Panc1 (cell line): ENCODE measurements around the gene VEGFA. TPM values are rescaled to one million over a fixed set of nuclear protein-coding genes. Genes with fewer than 3 reads are reported as not detected.

Experiments
- ATAC-seq: fragments of 200-7000 bp; cut with Tn5 transposase; 2 replicates; pipeline ENCODE4 v1.9.1; 2020; ENCODE audit warnings: mild to moderate bottlenecking, moderate library complexity
- BruUV-seq: library from RNA; stranded (reverse); fragments of 400-500 nt; replicated peaks from 2 replicates; lab custom pipeline; 2021; lab: Mats Ljungman, UMichigan
- CTCF ChIA-PET: fragments of 300-600 bp; sonication (Branson Sonifier 250); formaldehyde crosslinking; loops from one replicate; lab custom pipeline; 2022; ENCODE audit warnings: antibody characterized with exemption; lab: Charles Lee
- POLR2A ChIA-PET: fragments of 300-600 bp; sonication (Branson Sonifier 250); formaldehyde crosslinking; loops from one replicate; lab custom pipeline; 2022; ENCODE audit warnings: antibody characterized with exemption; lab: Charles Lee
- DNase-seq: peaks from one replicate; pipeline ENCODE4 v3.0.0-alpha.2; 2010; ENCODE audit warnings: low read depth, low spot score
- H3K27ac ChIP-seq: 2 replicates; pipeline ENCODE4 v1.5.1; 2011; ENCODE audit warnings: mild to moderate bottlenecking, low read length, inconsistent platforms
- H3K27me3 ChIP-seq: fragments of 200-500 bp; sonication (Bioruptor generic); 2 replicates; pipeline ENCODE4 v1.6.0; 2014; ENCODE audit warnings: low read length, inconsistent platforms; ENCODE audit not compliant: control insufficient read depth, insufficient read depth
- H3K36me3 ChIP-seq: fragments of 200-500 bp; sonication (Bioruptor generic); 2 replicates; pipeline ENCODE4 v1.5.1; 2014; ENCODE audit warnings: inconsistent platforms, mild to moderate bottlenecking, low read length, moderate library complexity; ENCODE audit not compliant: control insufficient read depth, insufficient read depth
- H3K4me1 ChIP-seq: 2 replicates; pipeline ENCODE4 v1.5.1; 2011; ENCODE audit warnings: inconsistent platforms, mild to moderate bottlenecking, low read length, moderate library complexity; ENCODE audit not compliant: control insufficient read depth, insufficient read depth
- H3K4me3 ChIP-seq, 2 experiments: 2 replicates each; pipeline ENCODE4 v1.5.1; 2011 to 2012; ENCODE audit warnings: low read depth in 2 of 2, low read length in 2 of 2, mild to moderate bottlenecking in 2 of 2, inconsistent platforms in 1 of 2, moderate library complexity in 1 of 2
- H3K9me3 ChIP-seq: fragments of 200-500 bp; sonication (Bioruptor generic); 2 replicates; pipeline ENCODE4 v1.5.1; 2014; ENCODE audit warnings: low read depth, mild to moderate bottlenecking, inconsistent platforms, low read length, moderate library complexity; ENCODE audit not compliant: control insufficient read depth, insufficient read depth
- CTCF ChIP-seq: fragments of 450-650 bp; IDR thresholded peaks from 2 replicates; pipeline ENCODE4 v1.5.1; 2017; ENCODE audit warnings: mild to moderate bottlenecking
- POLR2AphosphoS5 ChIP-seq: IDR thresholded peaks from 2 replicates; pipeline ENCODE4 v1.6.1; 2012; ENCODE audit warnings: mild to moderate bottlenecking, low read depth, low read length, moderate library complexity
- REST ChIP-seq, 2 experiments: IDR thresholded peaks; 2 replicates each; pipeline ENCODE4 v1.6.1; 2011 to 2012; ENCODE audit warnings: low read depth in 2 of 2, control low read depth in 1 of 2, low read length in 1 of 2, mild to moderate bottlenecking in 1 of 2, moderate library complexity in 1 of 2; ENCODE audit not compliant: insufficient read depth in 1 of 2
- SIN3A ChIP-seq: IDR thresholded peaks from 2 replicates; pipeline ENCODE4 v1.6.1; 2012; ENCODE audit warnings: low read depth, mild to moderate bottlenecking, low read length, moderate library complexity, borderline replicate concordance; ENCODE audit not compliant: insufficient read depth
- TCF7L2 ChIP-seq: IDR thresholded peaks from 2 replicates; pipeline ENCODE4 v1.6.1; 2011; ENCODE audit warnings: mild to moderate bottlenecking, low read depth, low read length, inconsistent platforms
- in situ Hi-C: cut with HindIII; loops from 2 replicates; pipeline ENCODE4 v1.10.0; 2016; ENCODE audit warnings: low sequenced_read_pairs, low pct_unique_long_range_greater_than_20kb
- intact Hi-C: fragments of 100-400 bp; cut with micrococcal nuclease; formaldehyde crosslinking; loops from one replicate; pipeline ENCODE4 v1.10.0; 2022; ENCODE audit not compliant: unreplicated experiment
- total RNA-seq: library from RNA; stranded (reverse); gene quantifications from one replicate; pipeline ENCODE4 v1.2.1, GENCODE V29; 2021; ENCODE audit not compliant: unreplicated experiment

Gene VEGFA
- total RNA-seq, 1 experiment from 2014 or later = 98.7 TPM

- Histone ChIP-seq H3K27ac (no peak overlapping the region), H3K27me3 (no peaks in the 10 kb centered on the region), H3K4me3 (no peak overlapping the region), H3K36me3 (no peaks in the 10 kb centered on the region), H3K9me3 (no peaks in the 10 kb centered on the region), H3K4me1 (no peaks in the 10 kb centered on the region; the same call in 1 of the 2 replicates)
- in situ Hi-C loops = no loop called here
- POLR2A ChIA-PET = no interaction called here
- intact Hi-C loops = no loop called here
- BruUV-seq = no TSS peak
- ATAC-seq = no peak; the same call in 1 of the 2 replicates
- TF ChIP-seq POLR2AphosphoS5 (no peak), REST (IDR thresholded peaks at IDR 0.05; ENCODE audit: insufficient read depth in 1 of 2, low read depth in 2 of 2, low read length in 1 of 2) (no peak), SIN3A (no peak), CTCF (no peak)
- no peak for DNase-seq
- CTCF ChIA-PET = interaction anchor here (0.6 kb wide), 1 partner anchor 340 kb away, joined by 3 read pairs; no protein-coding TSS in a partner anchor
These were observed 29.6 kb upstream of the VEGFA start for GRCh38 chr6:43740321-43740960.

GRCh38 chr6:43740961-43741764 is 28.8 kb upstream of the VEGFA start:
- in situ Hi-C loops = no loop called here
- POLR2A ChIA-PET = no interaction called here

More at GRCh38 chr6:43740961-43741764, 28.8 kb upstream of the VEGFA start:
- no peak overlapping the region for H3K27ac ChIP-seq
- intact Hi-C loops = no loop called here
- no peaks in the 10 kb centered on the region; the same call in 1 of the 2 replicates for H3K4me1 ChIP-seq
- ATAC-seq (no peak), DNase-seq (no peak)
- TF ChIP-seq SIN3A (no peak), REST (IDR thresholded peaks at IDR 0.05; ENCODE audit: insufficient read depth in 1 of 2, low read depth in 2 of 2, low read length in 1 of 2) (no peak), TCF7L2 (no peak), POLR2AphosphoS5 (no peak), CTCF (no peak)
- H3K27me3 ChIP-seq = no peaks in the 10 kb centered on the region
- CTCF ChIA-PET = interaction anchor here (0.6 kb wide), 1 partner anchor 339 kb away, joined by 3 read pairs; no protein-coding TSS in a partner anchor
- H3K36me3 ChIP-seq = no peaks in the 10 kb centered on the region
- no peak overlapping the region for H3K4me3 ChIP-seq
- H3K9me3 ChIP-seq = no peaks in the 10 kb centered on the region
- BruUV-seq = no TSS peak
